Ectodermal cell (in vitro differentiated cells): ENCODE data around the gene GRIK1.
A peak's percentile ranks its signal among the peaks of the same experiment; 100 is the strongest.

ENCODE experiments used
- H3K27ac ChIP-seq: 2 replicates; pipeline ENCODE4 v1.7.0; 2013; ENCODE audit warnings: mild to moderate bottlenecking, low read depth, low read length; ENCODE audit not compliant: insufficient read depth, poor library complexity, severe bottlenecking
- H3K27me3 ChIP-seq: 2 replicates; pipeline ENCODE4 v1.7.0; 2013; ENCODE audit warnings: mild to moderate bottlenecking, low read length; ENCODE audit not compliant: insufficient read depth, control insufficient read depth, poor library complexity, severe bottlenecking
- H3K36me3 ChIP-seq: one replicate; pipeline ENCODE4 v1.7.0; 2013; ENCODE audit warnings: low read length; ENCODE audit not compliant: control insufficient read depth, insufficient read depth
- H3K4me1 ChIP-seq: one replicate; pipeline ENCODE4 v1.7.0; 2013; ENCODE audit warnings: low read length; ENCODE audit not compliant: control insufficient read depth, insufficient read depth
- H3K4me3 ChIP-seq: 2 replicates; pipeline ENCODE4 v1.7.0; 2013; ENCODE audit warnings: low read depth, low read length, control low read depth; ENCODE audit not compliant: insufficient read depth
- H3K9me3 ChIP-seq: 2 replicates; pipeline ENCODE4 v1.7.0; 2013; ENCODE audit warnings: mild to moderate bottlenecking, low read length, moderate library complexity; ENCODE audit not compliant: control insufficient read depth
- WGBS, 2 experiments: methylation state at CpG; one replicate each; pipeline ENCODE4 v1.1.7; 2013; ENCODE audit warnings: missing lambda C conversion rate in 2 of 2; 5-methylcytosine and 5-hydroxymethylcytosine counted together

GRIK1 gene

DNA sequence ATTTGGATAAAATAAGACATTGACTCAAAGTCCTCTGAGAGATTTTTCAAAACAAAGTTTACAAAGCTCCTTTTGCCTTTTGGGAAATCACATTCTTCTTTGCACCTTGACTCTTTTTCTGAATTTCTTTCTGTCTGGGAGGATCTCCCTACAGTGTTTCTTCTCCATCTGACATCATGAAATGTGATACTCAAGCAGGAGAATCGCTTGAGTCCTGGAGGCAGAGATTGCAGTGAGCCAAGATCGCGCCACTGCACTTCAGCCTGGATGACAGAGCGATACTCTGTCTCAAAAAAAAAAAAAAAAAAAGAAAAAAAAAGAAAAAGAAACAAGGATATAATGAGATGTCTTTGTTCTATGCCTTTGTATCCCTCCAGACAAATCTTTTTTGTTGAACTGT is 13.3 kb upstream of the GRIK1 start:
- Histone ChIP-seq H3K4me1 (peaks cover 3% of the 10 kb centered on the region), H3K4me3 (no peak overlapping the region), H3K27ac (no peak overlapping the region), H3K9me3 (no peaks in the 10 kb centered on the region), H3K27me3 (no peaks in the 10 kb centered on the region), H3K36me3 (no peaks in the 10 kb centered on the region)
- WGBS, 2 experiments = 45 to 68% methylated on average over 3 to 4 of the region's 4 CpGs

DNA sequence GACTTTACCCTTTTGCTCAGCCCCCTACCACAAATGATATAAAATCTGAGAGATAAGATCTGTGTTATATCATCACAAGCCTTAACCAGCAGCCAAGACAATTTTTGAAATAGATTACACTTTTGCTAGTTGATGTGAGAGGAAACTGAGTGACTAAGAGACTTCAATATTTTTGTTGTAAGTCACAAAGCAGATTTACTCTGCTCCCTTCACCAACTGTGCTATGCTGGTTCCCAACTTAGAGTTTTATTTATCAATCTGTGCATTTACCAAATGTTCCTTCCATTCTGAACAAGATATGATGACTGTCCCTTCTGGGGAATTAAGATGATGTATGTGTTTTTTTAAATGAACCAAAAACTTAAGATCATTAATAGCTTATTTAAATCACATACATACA is 12.1 kb upstream of the GRIK1 start:
- Histone ChIP-seq H3K4me1 (peaks cover 3% of the 10 kb centered on the region), H3K27me3 (no peaks in the 10 kb centered on the region), H3K36me3 (no peaks in the 10 kb centered on the region), H3K4me3 (no peak overlapping the region), H3K27ac (no peak overlapping the region), H3K9me3 (no peaks in the 10 kb centered on the region)

DNA sequence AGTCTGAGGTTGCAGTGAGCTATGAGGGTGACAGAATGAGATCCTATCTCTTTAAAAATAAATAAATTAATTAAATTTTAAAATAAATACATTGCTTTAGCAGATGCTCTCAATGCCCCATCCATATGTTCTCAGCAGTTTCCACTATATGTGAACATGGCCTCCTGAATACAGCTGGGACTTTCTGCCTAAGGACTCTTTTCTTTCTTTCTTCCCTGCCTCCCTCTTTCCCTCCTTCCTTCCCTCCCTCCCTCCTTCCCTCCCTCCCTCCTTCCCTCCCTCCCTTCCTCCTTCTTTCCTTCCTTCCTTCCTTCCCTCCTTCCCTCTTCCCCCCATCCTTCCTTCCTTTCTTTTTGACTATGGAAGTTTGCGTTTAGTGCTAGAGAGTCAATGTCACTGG is 10.2 kb upstream of the GRIK1 start:
- H3K9me3 ChIP-seq = no peaks in the 10 kb centered on the region
- 100% methylated on average over 1 of the region's 1 CpG for WGBS, 2 experiments
- H3K4me3 ChIP-seq = no peak overlapping the region
- H3K36me3 ChIP-seq = no peaks in the 10 kb centered on the region
- no peaks in the 10 kb centered on the region for H3K27me3 ChIP-seq
- H3K4me1 ChIP-seq = peaks cover 3% of the 10 kb centered on the region
- H3K27ac ChIP-seq = no peak overlapping the region

DNA sequence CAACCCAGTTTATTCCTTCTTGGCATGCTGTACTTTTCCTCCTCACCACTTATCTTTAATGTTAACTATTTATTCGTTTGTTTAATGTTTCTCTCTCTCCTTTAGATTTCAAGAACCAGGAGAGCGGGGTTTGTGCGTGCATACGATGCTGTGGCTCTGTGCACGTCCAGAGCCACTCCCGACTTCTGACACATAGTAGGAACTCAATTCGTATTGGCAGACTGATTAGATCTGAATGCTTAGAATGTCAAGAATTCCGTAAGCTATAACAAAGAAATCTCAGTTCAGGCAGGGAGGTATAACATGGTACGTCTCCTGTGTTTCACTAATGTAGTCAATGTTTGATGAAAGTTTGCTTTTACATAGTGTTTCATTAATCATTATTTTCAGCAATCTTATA is 7.3 kb upstream of the GRIK1 start:
- no peaks in the 10 kb centered on the region for H3K27me3 ChIP-seq
- no peaks in the 10 kb centered on the region for H3K9me3 ChIP-seq
- H3K4me1 ChIP-seq = no peaks in the 10 kb centered on the region
- H3K4me3 ChIP-seq = no peak overlapping the region
- WGBS, 2 experiments = 80 to 83% methylated on average over 8 to 9 of the region's 9 CpGs
- no peak overlapping the region for H3K27ac ChIP-seq
- no peaks in the 10 kb centered on the region for H3K36me3 ChIP-seq

DNA sequence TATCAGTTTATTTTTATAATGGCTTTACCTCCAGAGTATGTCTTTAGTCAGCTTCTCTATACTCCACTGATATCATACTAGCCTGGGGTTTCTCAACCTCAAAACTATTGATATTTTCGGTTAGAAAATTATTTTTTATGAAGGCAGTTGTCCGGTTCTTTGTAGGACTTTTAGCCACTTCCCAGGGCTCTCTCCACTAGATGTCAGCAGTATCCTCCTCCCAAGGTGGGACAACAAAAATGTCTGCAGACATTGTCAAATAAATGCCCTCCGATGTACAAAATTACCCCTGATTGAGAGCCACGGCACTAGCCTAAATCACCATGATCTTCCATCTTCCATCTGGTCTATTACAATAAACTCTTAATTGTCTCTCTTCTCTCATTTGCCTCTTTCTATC is 4.1 kb upstream of the GRIK1 start:
- H3K4me1 ChIP-seq = no peaks in the 10 kb centered on the region
- H3K27ac ChIP-seq = no peak overlapping the region
- WGBS, 2 experiments = 68 to 79% methylated on average over 4 of the region's 4 CpGs
- no peaks in the 10 kb centered on the region for H3K36me3 ChIP-seq
- no peak overlapping the region for H3K4me3 ChIP-seq
- H3K27me3 ChIP-seq = peaks cover 32% of the 10 kb centered on the region
- no peaks in the 10 kb centered on the region for H3K9me3 ChIP-seq

DNA sequence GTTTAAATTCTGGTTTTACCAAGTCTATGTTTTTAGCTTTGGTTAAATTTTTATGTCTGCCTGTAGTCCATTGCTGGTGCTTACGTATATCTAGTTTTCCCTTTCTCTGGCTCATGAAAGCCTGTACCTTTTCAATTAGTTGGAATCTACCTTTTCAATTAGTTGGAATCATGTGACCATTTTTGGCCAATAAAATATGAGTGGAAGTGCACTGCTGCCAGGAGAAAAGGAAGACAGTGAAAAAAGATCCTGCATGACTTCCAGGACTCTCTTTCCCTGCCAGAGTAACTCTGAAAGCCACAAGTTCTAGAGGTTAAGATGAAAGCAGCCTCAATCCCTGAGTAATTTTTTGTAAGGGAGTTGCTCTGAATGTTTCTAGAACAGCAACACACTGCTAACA is 2.2 kb upstream of the GRIK1 start:
- Histone ChIP-seq H3K36me3 (no peaks in the 10 kb centered on the region), H3K4me3 (no peak overlapping the region), H3K9me3 (no peaks in the 10 kb centered on the region), H3K27ac (no peak overlapping the region), H3K27me3 (peaks cover 51% of the 10 kb centered on the region), H3K4me1 (peaks cover 3% of the 10 kb centered on the region)
- 100% methylated on average over 1 of the region's 1 CpG for WGBS, 2 experiments

DNA sequence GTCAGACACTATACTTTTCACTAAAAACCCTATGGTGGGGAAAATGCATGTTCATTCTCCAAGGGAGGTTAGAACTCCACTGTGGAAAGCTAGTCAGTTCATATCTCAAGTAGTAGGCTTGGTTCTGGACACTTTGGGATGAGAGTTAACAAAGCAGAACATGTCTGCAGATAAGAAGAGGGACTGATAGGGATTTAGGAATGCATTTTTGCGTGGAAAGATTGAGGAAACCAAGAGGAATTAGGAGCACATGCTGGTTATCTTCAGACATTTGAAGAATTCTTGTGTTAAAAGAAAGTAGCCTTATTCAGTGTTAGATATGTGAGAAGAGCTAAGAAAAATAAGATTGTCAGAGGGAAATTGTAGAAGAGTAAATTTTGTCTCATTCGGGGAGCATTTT is 1.2 kb upstream of the GRIK1 start:
- peaks cover 3% of the 10 kb centered on the region for H3K4me1 ChIP-seq
- H3K27me3 ChIP-seq = peaks cover 55% of the 10 kb centered on the region
- no peak overlapping the region for H3K4me3 ChIP-seq
- no peaks in the 10 kb centered on the region for H3K9me3 ChIP-seq
- 85 to 87% methylated on average over 2 of the region's 2 CpGs for WGBS, 2 experiments
- H3K27ac ChIP-seq = no peak overlapping the region
- no peaks in the 10 kb centered on the region for H3K36me3 ChIP-seq

DNA sequence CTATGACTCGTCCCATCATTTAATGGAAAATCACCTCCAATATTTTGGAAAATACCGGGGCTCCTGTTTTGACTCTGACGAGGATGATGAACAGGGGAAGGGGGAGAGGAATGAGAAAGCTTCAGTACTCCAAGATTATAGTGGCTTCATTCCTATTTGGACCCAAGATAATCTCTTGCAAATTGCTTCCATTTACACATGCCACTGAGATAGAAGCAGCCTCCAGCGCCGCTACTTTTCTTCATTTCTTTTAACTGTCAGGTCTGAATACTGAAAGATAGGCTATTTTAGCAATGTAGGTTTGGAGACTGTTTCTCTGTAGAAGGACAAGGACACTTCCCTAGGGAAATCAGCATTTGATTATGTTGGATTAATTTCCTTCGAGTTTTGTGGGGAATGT is 565 bp upstream of the GRIK1 start:
- peaks cover 3% of the 10 kb centered on the region for H3K4me1 ChIP-seq
- peaks cover 55% of the 10 kb centered on the region for H3K27me3 ChIP-seq
- no peak overlapping the region for H3K27ac ChIP-seq
- 21 to 33% methylated on average over 5 to 6 of the region's 6 CpGs for WGBS, 2 experiments
- peak overlapping the region; percentile 58 for H3K4me3 ChIP-seq
- no peaks in the 10 kb centered on the region for H3K9me3 ChIP-seq
- no peaks in the 10 kb centered on the region for H3K36me3 ChIP-seq

DNA sequence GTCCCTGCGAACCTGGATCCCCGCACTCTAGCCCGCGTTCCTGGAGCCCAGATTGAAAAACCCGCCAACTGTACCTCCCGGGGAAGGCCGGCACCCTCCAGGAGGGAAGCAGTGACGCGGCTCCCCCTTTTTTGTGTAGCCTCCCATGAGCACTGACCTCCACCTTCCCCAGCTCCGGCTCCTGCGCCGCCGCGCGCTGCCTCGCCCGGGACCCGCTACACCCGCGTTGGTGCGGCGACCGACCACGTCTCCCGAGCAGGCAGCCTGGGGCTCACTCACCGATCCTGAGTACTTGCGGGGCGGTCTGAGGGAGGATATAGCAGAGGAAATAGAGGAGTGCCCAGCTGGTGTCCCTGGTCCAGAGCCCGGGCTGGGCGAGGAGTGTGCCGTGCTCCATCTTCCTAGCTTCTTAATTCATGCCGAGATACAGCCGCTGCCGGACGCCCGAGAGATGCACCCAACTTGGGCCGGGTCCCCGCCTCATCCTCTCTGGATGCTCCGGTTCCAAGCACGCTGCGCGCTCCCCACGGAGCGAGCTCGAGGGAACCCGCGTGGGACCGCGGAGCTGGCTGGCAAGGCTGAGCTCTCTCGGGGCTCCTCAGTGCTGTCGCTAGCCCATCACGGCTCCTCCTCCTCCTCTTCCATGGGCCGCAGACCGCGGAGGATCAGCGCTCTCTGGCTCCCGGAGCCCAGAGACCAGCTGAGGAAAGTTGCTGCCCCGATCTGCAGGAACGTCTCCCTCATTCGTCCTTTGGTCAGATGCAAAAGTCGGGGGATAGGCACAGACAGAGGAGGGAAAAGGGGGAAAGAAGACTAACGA is 482 bp downstream of the GRIK1 start:
- Histone ChIP-seq H3K36me3 (no peaks in the 10 kb centered on the region), H3K27ac (no peak overlapping the region), H3K4me1 (peaks cover 3% of the 10 kb centered on the region), H3K9me3 (no peaks in the 10 kb centered on the region), H3K4me3 (peak overlapping the region; percentile 58), H3K27me3 (peaks cover 55% of the 10 kb centered on the region)
- WGBS, 2 experiments = 1% methylated on average over 62 of the region's 62 CpGs

DNA sequence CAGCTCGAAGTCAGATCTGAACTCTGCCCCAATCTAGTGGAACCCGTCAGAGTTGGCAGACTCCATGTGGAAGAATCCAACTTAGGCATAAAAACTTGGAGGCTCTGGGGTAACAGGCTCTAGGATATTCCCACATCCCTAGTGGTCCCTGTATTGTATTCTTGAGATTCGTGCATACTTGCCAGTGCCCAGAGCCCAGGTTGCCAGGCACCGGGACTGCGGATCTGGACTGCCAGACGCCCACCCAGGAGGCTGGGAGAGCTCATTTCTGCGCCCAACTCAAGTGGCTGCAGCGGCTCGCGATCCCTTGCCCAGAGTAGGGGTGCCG is 1.1 kb downstream of the GRIK1 start:
- Histone ChIP-seq H3K4me1 (peaks cover 3% of the 10 kb centered on the region), H3K4me3 (peak overlapping the region; percentile 58), H3K9me3 (no peaks in the 10 kb centered on the region), H3K36me3 (no peaks in the 10 kb centered on the region), H3K27me3 (peaks cover 55% of the 10 kb centered on the region), H3K27ac (no peak overlapping the region)
- WGBS, 2 experiments = 18 to 19% methylated on average over 11 of the region's 11 CpGs

DNA sequence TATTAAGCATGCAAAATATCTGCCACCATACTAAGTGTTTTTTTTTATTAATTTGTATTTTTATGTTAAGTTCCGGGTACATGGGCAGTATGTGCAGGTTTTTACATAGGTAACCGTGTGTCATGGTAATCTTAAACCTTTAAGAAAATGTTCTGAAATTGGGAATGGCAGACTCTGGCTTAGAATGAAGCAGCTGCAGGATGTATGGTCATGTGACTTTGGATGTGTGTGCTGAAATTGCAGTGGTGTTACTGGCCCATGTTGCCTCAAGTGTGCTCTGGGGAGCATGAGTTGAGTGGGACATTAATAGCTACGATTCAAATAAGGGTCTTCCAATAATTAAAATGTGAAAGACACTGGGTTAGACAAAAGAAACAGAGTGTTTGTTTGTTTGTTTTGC is 6.7 kb downstream of the GRIK1 start:
- Histone ChIP-seq H3K36me3 (no peaks in the 10 kb centered on the region), H3K4me1 (no peaks in the 10 kb centered on the region), H3K27ac (no peak overlapping the region), H3K27me3 (peaks cover 15% of the 10 kb centered on the region), H3K4me3 (no peak overlapping the region), H3K9me3 (no peaks in the 10 kb centered on the region)
- 83 to 89% methylated on average over 3 of the region's 3 CpGs for WGBS, 2 experiments
